ENCODE results near the gene CBX8. TPM values are rescaled to one million over a fixed set of nuclear protein-coding genes. Genes with fewer than 3 reads are reported as not detected.

Gene CBX8
- total and polyA plus RNA-seq, 2 of the 13 experiments (the other 11 are each of a cell fraction or from before 2014, with no cell fraction given): 0.34 to 12.6 TPM

GRCh38 chr17:79832218-79833109 lies 35.6 kb upstream of the CBX8 start (continued):
- TF ChIP-seq ZSCAN20 (CRISPR knock-in tag; IDR thresholded peaks at IDR 0.05; ENCODE audit: borderline replicate concordance) (peak; percentile 87; the same call in 1 of the 2 replicates), MTA1 (CRISPR knock-in tag; IDR thresholded peaks at IDR 0.05; ENCODE audit: borderline replicate concordance) (peak; percentile 79), ZNF644 (CRISPR knock-in tag; IDR thresholded peaks at IDR 0.05; ENCODE audit: low read depth) (no peak), SALL1 (CRISPR knock-in tag; IDR thresholded peaks at IDR 0.05) (peak; percentile 47; the same call in 1 of the 2 replicates), POLR2G (IDR thresholded peaks at IDR 0.05; ENCODE audit: low read depth, low read length) (peak; percentile 84), AKNA (CRISPR knock-in tag; IDR thresholded peaks at IDR 0.05; ENCODE audit: borderline replicate concordance) (0 out of 2 replicates have a peak, but pooled peaks have one; percentile 43), ZKSCAN1 (IDR thresholded peaks at IDR 0.05; ENCODE audit: low read length) (no peak), ZGPAT (CRISPR knock-in tag; IDR thresholded peaks at IDR 0.05) (no peak; the same call in 1 of the 2 replicates), NAIF1 (CRISPR knock-in tag; IDR thresholded peaks at IDR 0.05; ENCODE audit: borderline replicate concordance) (no peak), THAP7 (CRISPR knock-in tag; IDR thresholded peaks at IDR 0.05) (no peak), HOMEZ (CRISPR knock-in tag; IDR thresholded peaks at IDR 0.05; ENCODE audit: low read depth) (no peak), PRMT3 (CRISPR knock-in tag; IDR thresholded peaks at IDR 0.05; ENCODE audit: borderline replicate concordance, low read depth) (0 out of 2 replicates have a peak, but pooled peaks have one; percentile 44), FOSL1 (CRISPR knock-in tag; IDR thresholded peaks at IDR 0.05; ENCODE audit: borderline replicate concordance) (no peak), HNF1B (CRISPR knock-in tag; IDR thresholded peaks at IDR 0.05) (no peak), THYN1 (CRISPR knock-in tag; IDR thresholded peaks at IDR 0.05; ENCODE audit: borderline replicate concordance, low read depth) (0 out of 2 replicates have a peak, but pooled peaks have one; percentile 14), SMARCE1 (IDR thresholded peaks at IDR 0.05; ENCODE audit: borderline replicate concordance) (no peak), SRF (IDR thresholded peaks at IDR 0.05; ENCODE audit: low read depth, low read length) (no peak), NBN (conservative IDR thresholded peaks at IDR 0.05) (no peak)

Data from HepG2 (cell line).